AG04450 (cell line): ENCODE measurements around the gene FAM167B. TPM values are rescaled to one million over a fixed set of nuclear protein-coding genes. Genes with fewer than 3 reads are reported as not detected.
"Not testable (repeated sequence)": the region's sequence is repeated elsewhere in the genome, so short reads cannot be mapped to it uniquely, and the experiment has no call there.

Experiments used
- CTCF ChIA-PET: fragments of 300-600, 350-600 bp; formaldehyde crosslinking; extraction: SDS; loops from one replicate; lab custom pipeline; 2022; ENCODE audit warnings: antibody characterized with exemption, inconsistent platforms; lab: Charles Lee
- POLR2A ChIA-PET: fragments of 350-600 bp; formaldehyde crosslinking; extraction: SDS; loops from one replicate; lab custom pipeline; 2021; ENCODE audit warnings: antibody characterized with exemption, inconsistent platforms; lab: Yijun Ruan, JAX
- DNase-seq: peaks from one replicate; pipeline ENCODE4 v3.0.0-alpha.2; 2011; ENCODE audit warnings: low read depth, low spot score
- H3K27ac ChIP-seq: one replicate; pipeline ENCODE4 v1.5.1; 2012; ENCODE audit warnings: low read depth, low read length, control low read depth
- H3K27me3 ChIP-seq: one replicate; pipeline ENCODE4 v1.6.0; 2012; ENCODE audit warnings: low read length; ENCODE audit not compliant: control insufficient read depth, insufficient read depth
- H3K4me3 ChIP-seq: 2 replicates; pipeline ENCODE4 v1.5.1; 2011; ENCODE audit warnings: mild to moderate bottlenecking, low read depth, low read length, control low read depth
- H3K9me3 ChIP-seq: 2 replicates; pipeline ENCODE4 v1.5.1; 2012; ENCODE audit warnings: low read length; ENCODE audit not compliant: control insufficient read depth, insufficient read depth
- polyA plus RNA-seq: library from polyadenylated mRNA; depleted of rRNA; stranded (reverse); fragments of >200 nt; gene quantifications from 2 replicates; pipeline ENCODE4 v1.2.3, GENCODE V29; 2011
- TF ChIP-seq, protein P1 (sequence below): IDR thresholded peaks from 2 replicates; pipeline ENCODE4 v1.5.1; 2011; ENCODE audit warnings: low read depth, low read length, control low read depth, inconsistent platforms

The FAM167B gene
- polyA plus RNA-seq, 1 experiment, result 0.43 TPM

DNA sequence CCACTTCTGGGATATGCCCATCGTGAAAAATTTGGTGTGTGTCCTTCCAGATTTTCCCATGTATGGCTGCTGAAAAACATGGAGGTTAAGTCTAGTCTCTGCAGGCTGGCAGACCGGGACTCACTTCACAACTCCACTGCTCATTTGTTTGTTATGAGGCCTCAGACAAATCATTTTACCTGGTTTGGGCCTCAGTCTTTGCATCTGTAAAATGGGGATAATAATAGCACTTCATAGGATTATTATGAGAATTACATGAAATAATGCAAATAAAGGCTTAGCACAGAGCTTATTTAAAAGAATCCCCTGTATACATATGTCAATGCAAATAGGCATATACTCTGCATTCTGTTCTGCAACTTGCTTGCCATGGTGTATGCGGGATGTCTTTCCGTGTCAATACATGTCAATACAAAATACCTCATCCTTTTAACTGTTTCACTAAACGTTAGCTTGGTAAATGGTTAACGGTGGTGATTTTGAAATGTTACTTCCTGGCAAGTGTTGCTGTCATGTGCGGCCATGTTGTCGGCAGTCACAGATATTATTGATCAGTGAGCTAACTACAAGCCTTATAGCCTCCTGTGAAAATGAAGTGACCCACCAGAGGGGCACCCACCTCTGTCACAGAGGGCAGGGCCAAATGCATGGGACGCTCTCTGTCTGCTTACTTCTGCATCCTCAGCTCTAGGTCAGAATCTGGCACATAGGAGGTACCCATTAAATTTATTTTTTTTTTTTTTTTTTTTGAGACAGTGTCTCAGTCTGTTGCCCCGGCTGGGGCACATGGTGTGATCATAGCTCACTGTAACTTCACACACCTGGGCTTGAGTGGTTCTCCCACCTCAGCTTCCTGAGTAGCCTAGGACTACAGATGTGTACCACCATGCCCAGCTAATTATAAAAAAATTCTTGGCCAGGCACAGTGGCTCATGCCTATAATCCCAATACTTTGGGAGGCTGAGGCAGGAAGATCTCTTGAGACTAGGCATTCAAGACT lies 8.3 kb downstream of the FAM167B start:
- no peak overlapping the region for H3K4me3 ChIP-seq
- no peaks in the 10 kb centered on the region for H3K27me3 ChIP-seq
- CTCF ChIA-PET, result interaction anchor here (0.6 to 1.4 kb wide), 2 partner anchors 9 to 32 kb away, joined by 4 to 9 read pairs; no protein-coding TSS in a partner anchor
- no peak overlapping the region for H3K27ac ChIP-seq
- TF ChIP-seq, protein P1, sequence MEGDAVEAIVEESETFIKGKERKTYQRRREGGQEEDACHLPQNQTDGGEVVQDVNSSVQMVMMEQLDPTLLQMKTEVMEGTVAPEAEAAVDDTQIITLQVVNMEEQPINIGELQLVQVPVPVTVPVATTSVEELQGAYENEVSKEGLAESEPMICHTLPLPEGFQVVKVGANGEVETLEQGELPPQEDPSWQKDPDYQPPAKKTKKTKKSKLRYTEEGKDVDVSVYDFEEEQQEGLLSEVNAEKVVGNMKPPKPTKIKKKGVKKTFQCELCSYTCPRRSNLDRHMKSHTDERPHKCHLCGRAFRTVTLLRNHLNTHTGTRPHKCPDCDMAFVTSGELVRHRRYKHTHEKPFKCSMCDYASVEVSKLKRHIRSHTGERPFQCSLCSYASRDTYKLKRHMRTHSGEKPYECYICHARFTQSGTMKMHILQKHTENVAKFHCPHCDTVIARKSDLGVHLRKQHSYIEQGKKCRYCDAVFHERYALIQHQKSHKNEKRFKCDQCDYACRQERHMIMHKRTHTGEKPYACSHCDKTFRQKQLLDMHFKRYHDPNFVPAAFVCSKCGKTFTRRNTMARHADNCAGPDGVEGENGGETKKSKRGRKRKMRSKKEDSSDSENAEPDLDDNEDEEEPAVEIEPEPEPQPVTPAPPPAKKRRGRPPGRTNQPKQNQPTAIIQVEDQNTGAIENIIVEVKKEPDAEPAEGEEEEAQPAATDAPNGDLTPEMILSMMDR, result no peak
- DNase-seq, result no peak
- POLR2A ChIA-PET, result no interaction called here
- no peaks in the 10 kb centered on the region for H3K9me3 ChIP-seq

DNA sequence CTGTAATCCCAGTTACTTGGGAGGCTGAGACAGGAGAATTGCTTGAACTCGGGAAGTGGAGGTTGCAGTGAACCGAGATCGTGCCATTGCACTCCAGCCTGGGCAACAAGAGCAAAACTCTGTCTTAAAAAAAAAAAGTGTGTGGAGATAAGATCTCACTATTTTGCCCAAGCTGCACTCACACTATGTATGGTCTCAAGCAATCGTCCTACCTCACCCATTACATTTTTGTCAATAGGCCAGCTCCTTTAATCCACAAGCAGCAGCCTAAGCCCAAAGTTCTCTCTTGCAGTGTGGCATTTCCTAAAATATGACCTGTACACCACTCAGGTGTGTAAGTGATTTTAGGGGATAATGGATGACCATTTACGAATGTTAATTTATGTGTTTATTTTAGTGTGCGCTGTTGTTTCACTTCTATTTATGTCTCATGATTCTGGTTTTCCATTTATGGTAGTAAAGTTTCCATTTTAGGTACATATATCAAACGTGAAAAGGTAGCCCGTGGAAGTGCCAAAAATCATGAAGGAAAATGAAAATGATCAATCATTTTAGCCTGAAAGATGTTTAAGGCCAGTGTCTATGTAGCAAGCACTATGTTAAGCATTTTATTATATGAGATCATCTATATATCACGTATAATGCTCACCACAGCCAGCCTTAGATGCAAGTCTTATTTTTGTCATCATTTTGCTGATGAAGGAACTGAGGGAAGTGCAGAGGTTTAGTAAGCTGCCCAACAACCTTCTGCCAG lies 9.6 kb downstream of the FAM167B start:
- no peak overlapping the region for H3K27ac ChIP-seq
- H3K27me3 ChIP-seq, result no peaks in the 10 kb centered on the region
- ChIA-PET POLR2A (no interaction called here), CTCF (interaction anchor here (1.4 to 2.6 kb wide), 2 partner anchors 8 to 10 kb away, joined by 9 to 14 read pairs; no protein-coding TSS in a partner anchor)
- H3K4me3 ChIP-seq, result no peak overlapping the region
- no peaks in the 10 kb centered on the region for H3K9me3 ChIP-seq
- TF ChIP-seq, protein P1, result no peak
- DNase-seq, result no peak

DNA sequence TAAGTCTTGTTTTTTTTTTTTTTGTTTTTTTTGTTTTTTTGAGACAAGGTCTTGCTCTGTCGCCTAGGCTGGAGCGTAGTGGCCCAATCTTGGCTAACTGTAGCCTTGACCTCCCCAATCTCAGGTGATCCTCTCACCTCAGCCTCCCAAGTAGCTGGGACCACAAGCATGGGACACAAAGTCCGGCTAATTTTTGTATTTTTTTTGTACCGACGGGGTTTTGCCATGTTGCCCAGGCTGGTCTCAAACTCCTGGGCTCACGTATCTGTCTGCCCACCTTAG lies 10.1 kb downstream of the FAM167B start:
- H3K27me3 ChIP-seq, result no peaks in the 10 kb centered on the region
- no peaks in the 10 kb centered on the region for H3K9me3 ChIP-seq
- CTCF ChIA-PET, result interaction anchor here (2.6 kb wide), 1 partner anchor 9 kb away, joined by 14 read pairs; no protein-coding TSS in a partner anchor
- DNase-seq, result no peak
- no peak overlapping the region for H3K27ac ChIP-seq
- no peak overlapping the region for H3K4me3 ChIP-seq
- POLR2A ChIA-PET, result no interaction called here
- TF ChIP-seq, protein P1, result no peak

DNA sequence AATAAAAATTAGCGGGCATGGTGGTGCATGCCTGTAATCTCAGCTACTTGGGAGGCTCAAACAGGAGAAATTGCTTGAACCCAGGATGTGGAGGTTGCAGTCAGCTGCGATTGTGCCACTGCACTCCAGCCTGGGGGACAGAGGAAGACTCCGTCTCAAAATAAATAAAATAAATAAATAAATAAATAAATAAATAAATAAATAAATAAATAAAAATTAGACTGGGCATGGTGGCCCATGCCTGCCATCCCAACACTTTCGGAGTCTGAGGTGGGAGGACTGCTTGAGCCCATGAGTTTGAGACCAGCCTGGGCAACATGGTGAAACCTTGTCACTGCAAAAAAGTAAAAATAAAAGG lies 16.2 kb downstream of the FAM167B start:
- H3K4me3 ChIP-seq, H3K9me3 ChIP-seq, H3K27me3 ChIP-seq, H3K27ac ChIP-seq, DNase-seq, POLR2A ChIA-PET: not testable (repeated sequence)
- CTCF ChIA-PET, result interaction anchor here (0.9 kb wide), 1 partner anchor 14 kb away, joined by 3 read pairs; no protein-coding TSS in a partner anchor

DNA sequence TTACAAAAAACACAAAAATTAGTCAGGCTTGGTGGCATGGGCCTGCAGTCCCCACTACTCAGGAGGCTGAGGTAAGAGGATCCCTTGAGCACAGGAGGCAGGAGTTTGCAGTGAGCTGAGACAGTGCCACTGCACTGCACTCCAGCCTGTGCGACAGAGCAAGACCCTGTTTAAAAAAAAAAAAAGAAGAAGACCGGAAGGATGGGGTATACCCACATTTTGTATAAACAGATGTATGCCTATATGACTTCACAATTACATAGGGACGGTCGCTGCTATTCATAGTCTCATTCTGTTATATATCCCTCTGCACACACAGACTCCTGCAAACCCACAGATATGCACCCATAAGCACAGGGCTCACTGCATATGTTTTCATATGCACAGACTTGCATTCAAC lies 16.7 kb downstream of the FAM167B start:
- no peak for DNase-seq
- Histone ChIP-seq H3K27me3 (no peaks in the 10 kb centered on the region), H3K27ac (no peak overlapping the region), H3K9me3 (no peaks in the 10 kb centered on the region), H3K4me3 (no peak overlapping the region)
- ChIA-PET POLR2A (no interaction called here), CTCF (no interaction called here)
- TF ChIP-seq, protein P1, result no peak
